LNCAP (cell line): ENCODE results near the gene ITM2B.

ENCODE experiments used
- TF ChIP-seq, protein P1 (sequence below): fragments of 450-650 bp; IDR thresholded peaks from 2 replicates; pipeline ENCODE4 v1.5.1; 2017; ENCODE audit warnings: mild to moderate bottlenecking

Gene ITM2B

DNA sequence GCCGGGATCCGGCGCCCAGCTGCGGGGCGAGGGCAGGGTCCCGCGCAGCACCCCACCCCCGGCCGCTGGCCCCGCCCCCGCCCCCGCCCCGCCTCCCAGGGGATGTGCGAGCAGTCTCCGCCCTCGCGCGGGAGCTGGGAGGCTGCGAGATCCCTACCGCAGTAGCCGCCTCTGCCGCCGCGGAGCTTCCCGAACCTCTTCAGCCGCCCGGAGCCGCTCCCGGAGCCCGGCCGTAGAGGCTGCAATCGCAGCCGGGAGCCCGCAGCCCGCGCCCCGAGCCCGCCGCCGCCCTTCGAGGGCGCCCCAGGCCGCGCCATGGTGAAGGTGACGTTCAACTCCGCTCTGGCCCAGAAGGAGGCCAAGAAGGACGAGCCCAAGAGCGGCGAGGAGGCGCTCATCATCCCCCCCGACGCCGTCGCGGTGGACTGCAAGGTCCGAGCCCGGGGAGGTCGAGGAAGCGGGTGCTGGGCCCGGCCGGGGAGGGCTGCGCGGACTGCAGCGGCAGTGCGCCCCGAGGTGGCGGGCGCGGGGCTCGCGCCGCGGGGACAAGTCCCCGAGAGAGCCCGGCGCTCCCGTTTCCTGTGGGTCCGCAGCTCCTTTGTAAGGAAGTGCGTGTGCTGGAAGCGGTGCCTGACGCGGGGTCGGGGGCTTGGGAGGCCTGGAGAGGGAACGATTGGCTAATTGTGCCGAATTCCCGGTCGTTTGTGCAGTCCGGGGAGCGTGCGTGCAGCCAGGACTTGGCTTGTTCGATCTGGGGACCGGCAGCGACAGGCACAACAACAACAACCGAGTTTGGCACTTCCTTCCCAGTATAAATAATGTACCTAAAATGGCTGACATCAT is at the start of gene ITM2B:
TSS of gene ITM2B (plus strand) at position 161 of the 843 bp plus-strand sequence. CDS start at position 316, 155 bp downstream.
- TF ChIP-seq, protein P1, sequence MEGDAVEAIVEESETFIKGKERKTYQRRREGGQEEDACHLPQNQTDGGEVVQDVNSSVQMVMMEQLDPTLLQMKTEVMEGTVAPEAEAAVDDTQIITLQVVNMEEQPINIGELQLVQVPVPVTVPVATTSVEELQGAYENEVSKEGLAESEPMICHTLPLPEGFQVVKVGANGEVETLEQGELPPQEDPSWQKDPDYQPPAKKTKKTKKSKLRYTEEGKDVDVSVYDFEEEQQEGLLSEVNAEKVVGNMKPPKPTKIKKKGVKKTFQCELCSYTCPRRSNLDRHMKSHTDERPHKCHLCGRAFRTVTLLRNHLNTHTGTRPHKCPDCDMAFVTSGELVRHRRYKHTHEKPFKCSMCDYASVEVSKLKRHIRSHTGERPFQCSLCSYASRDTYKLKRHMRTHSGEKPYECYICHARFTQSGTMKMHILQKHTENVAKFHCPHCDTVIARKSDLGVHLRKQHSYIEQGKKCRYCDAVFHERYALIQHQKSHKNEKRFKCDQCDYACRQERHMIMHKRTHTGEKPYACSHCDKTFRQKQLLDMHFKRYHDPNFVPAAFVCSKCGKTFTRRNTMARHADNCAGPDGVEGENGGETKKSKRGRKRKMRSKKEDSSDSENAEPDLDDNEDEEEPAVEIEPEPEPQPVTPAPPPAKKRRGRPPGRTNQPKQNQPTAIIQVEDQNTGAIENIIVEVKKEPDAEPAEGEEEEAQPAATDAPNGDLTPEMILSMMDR: peak; percentile 53

GRCh38 chr13:48184260-48184659 is 48.7 kb upstream of the ITM2B start:
- TF ChIP-seq, protein P1: no peak

- TF ChIP-seq, protein P1: no peak
Observed at GRCh38 chr13:48185018-48185417, 48.0 kb upstream of the ITM2B start.

DNA sequence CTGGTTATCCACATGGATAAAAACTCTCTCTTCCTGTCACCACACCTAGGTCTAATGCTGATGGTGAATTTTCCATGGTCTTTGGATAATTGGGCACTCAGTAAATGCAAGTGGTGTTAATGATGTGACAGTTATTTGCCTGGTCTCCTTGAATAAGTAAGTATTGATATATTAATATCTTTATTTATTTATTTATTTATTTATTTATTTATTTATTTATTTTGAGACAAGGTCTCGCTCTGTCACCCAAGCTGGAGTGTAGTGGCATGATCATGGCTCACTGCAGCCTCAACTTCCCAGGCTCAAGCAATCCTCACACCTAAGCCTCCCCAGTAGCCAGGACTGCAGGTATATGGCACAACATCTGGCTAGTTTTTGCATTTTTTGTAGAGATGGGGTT is 46.3 kb upstream of the ITM2B start:
- TF ChIP-seq, protein P1: no peak

DNA sequence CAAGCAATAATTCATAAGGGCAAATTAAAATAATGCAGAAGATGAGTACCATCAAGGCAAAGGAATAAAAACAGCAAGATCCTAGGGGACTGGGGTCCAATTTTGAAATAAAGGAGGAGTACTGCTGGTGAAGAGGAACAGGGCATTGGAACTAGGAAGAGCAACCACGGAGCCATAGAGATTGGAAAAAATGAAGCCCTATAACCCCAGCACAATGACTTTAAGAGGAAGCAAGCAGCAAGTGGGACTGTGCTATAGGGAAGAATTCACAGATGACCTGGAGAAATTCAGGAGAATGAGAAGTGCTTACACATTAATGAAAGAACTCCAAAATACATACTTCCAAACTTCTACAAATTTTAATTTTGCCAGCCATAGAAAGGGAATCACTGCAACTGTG is 44.9 kb upstream of the ITM2B start:
- TF ChIP-seq, protein P1: no peak

GRCh38 chr13:48188601-48189000 is 44.4 kb upstream of the ITM2B start:
- TF ChIP-seq, protein P1: no peak

GRCh38 chr13:48189171-48189570 is 43.8 kb upstream of the ITM2B start:
- TF ChIP-seq, protein P1: no peak
